IPS DF 6.9 (cell line): ENCODE results near the gene RHOBTB1.

Source experiments
- DNase-seq: peaks from one replicate; pipeline ENCODE4 v3.0.0-alpha.2; 2013; ENCODE audit warnings: low read depth, low spot score
- H3K27ac ChIP-seq: one replicate; pipeline ENCODE4 v1.5.1; 2013; ENCODE audit warnings: low read length, control low read depth
- H3K27me3 ChIP-seq: 2 replicates; pipeline ENCODE4 v1.6.1; 2013; ENCODE audit warnings: mild to moderate bottlenecking, low read length; ENCODE audit not compliant: control insufficient read depth, insufficient read depth
- H3K36me3 ChIP-seq: 2 replicates; pipeline ENCODE4 v1.6.1; 2013; ENCODE audit warnings: low read length; ENCODE audit not compliant: control insufficient read depth, insufficient read depth
- H3K4me1 ChIP-seq: 2 replicates; pipeline ENCODE4 v1.6.1; 2013; ENCODE audit warnings: low read length; ENCODE audit not compliant: control insufficient read depth, insufficient read depth
- H3K4me3 ChIP-seq: 2 replicates; pipeline ENCODE4 v1.5.1; 2013; ENCODE audit warnings: mild to moderate bottlenecking, low read length
- H3K9me3 ChIP-seq: 2 replicates; pipeline ENCODE4 v1.6.1; 2013; ENCODE audit warnings: low read length, inconsistent platforms; ENCODE audit not compliant: control insufficient read depth, insufficient read depth
- WGBS: extraction: QIAGEN DNeasy Blood & Tissue Kit; methylation state at CpG from one replicate; pipeline ENCODE4 v1.1.7; 2013; ENCODE audit warnings: mixed read lengths, missing lambda C conversion rate; ENCODE audit not compliant: insufficient read length, insufficient coverage; 5-methylcytosine and 5-hydroxymethylcytosine counted together

RHOBTB1 gene

DNA sequence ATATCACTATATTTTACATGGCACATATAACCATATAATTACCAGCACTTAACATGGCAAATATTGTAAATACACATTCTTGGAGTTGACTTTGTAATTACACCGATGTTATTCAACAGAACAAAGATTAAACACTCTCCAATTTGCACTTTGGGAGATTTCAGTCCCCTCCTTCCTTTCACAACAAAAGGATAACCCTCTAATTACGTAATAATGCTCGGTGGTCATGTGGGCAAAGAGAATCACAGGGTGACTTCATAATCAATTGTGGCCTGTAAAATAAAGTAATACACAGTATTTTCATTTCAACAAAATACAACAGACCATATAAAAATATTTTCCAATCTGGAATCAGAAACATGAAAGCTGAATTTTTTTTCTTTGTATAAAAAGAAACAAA, 73.2 kb downstream of the RHOBTB1 start:
- DNase-seq, result no peak
- Histone ChIP-seq H3K36me3 (no peaks in the 10 kb centered on the region), H3K9me3 (no peaks in the 10 kb centered on the region), H3K27me3 (no peaks in the 10 kb centered on the region), H3K27ac (no peak overlapping the region), H3K4me3 (no peak overlapping the region), H3K4me1 (peaks cover 2% of the 10 kb centered on the region; the same call in 1 of the 2 replicates)
- WGBS, result no CpG with 5 or more reads among the region's 3 CpGs

DNA sequence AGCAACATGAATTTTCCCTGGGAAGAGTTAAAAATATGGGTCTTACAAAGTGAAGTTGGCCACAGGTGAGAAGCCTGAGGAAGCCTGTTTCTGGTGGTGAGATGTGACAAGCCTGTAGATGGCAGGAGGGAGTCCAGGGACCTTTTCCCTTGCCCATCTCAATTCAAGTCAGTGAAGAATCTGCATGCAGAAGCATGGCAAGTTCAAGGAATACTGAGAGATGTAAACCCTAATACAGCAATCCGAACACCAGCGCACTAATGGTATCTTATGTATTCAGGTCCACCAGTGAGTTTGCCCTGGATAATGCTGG, 73.6 kb downstream of the RHOBTB1 start:
- no peaks in the 10 kb centered on the region for H3K36me3 ChIP-seq
- H3K4me3 ChIP-seq, result no peak overlapping the region
- H3K4me1 ChIP-seq, result peaks cover 2% of the 10 kb centered on the region; the same call in 1 of the 2 replicates
- H3K27ac ChIP-seq, result no peak overlapping the region
- no CpG with 5 or more reads among the region's 2 CpGs for WGBS
- no peak for DNase-seq
- H3K27me3 ChIP-seq, result no peaks in the 10 kb centered on the region
- no peaks in the 10 kb centered on the region for H3K9me3 ChIP-seq

DNA sequence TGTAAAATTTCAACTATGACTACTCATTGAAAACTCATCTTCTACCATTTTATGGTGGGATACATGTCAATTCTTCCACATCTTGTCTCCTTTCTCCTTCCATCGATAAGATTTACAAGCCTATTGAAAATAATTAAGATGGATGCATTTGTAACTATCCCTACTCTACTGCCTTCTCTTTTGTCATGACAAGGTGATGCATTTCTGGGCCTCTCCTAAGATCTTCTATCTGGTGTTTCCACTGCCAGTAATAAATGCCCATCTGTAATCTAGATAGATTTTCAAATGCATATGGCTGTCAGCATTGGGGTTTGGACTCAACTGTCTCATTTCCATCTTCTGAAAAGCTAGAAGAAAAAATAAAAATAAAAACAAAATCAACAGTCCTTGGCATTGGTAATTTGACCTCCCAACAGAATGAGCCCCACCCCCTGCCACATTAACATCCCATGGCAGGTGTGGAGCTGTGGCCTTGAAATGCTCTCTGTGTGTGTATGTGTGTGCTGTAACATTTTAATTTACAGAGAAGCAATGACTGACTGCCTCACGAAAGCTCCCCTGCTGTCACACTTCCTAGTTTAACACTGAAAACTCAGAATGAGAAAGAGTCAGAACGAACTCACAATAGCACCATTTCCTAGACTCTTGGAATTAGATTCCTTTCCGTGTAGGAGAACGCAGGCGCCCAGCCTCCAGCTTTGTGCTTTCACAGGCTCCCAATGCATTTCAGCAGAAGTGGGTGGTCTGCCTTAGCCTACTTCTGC, 74.2 kb downstream of the RHOBTB1 start:
- no CpG with 5 or more reads among the region's 6 CpGs for WGBS
- Histone ChIP-seq H3K27ac (no peak overlapping the region), H3K27me3 (no peaks in the 10 kb centered on the region), H3K4me1 (peaks cover 2% of the 10 kb centered on the region; the same call in 1 of the 2 replicates), H3K4me3 (no peak overlapping the region), H3K9me3 (no peaks in the 10 kb centered on the region), H3K36me3 (no peaks in the 10 kb centered on the region)
- DNase-seq, result no peak

DNA sequence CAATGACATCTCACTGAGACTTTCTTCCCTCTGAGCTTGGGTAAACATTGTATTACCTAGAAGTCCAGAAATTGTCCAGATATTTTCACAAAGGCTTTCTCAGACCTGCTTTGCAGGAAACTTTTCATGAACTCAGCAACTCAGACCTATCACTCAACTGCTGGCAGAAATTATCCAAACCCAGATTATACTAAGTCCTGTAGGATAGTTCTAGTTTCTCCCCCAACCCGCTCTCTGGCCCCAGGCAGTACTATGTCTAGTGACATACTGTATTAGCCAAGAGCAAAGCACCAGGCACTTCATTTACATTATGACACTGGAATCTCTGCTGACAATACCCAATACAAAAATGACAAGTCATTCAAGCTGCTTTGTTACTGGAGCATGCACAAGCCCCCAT, 75.0 kb downstream of the RHOBTB1 start:
- Histone ChIP-seq H3K27ac (no peak overlapping the region), H3K36me3 (no peaks in the 10 kb centered on the region), H3K9me3 (no peaks in the 10 kb centered on the region), H3K27me3 (no peaks in the 10 kb centered on the region), H3K4me3 (no peak overlapping the region), H3K4me1 (peaks cover 2% of the 10 kb centered on the region; the same call in 1 of the 2 replicates)
- WGBS, result no CpG with 5 or more reads among the region's 1 CpG
- DNase-seq, result no peak

DNA sequence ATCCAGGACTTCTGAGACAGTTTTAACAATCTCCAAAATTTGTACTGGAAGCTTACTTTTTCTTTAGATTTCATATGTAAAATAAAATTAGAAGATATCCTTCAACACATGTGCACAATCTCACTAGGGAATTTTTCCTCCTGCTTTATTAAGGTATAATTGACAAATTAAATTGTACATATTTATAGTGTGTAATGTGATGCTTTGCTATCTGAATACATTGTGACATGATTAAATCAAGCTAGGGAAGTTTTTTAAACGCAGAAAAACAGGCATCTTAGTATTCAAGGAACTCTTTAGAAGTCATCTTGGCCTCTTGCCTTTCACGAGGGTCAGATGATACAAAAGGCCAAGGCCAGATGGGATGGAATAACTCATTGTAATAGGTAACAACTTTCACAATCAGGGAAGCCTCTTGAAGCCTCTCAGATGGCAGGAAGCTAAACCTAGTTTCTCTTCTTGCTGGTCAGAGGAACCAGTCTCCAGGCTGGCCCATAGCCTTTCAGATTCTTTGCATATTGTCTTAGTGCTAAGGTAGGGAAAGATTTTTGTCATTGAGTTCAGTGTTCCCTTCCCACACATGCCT, 78.7 kb downstream of the RHOBTB1 start:
- Histone ChIP-seq H3K27ac (no peak overlapping the region), H3K27me3 (no peaks in the 10 kb centered on the region), H3K4me1 (no peaks in the 10 kb centered on the region), H3K4me3 (no peak overlapping the region), H3K36me3 (no peaks in the 10 kb centered on the region), H3K9me3 (no peaks in the 10 kb centered on the region)
- DNase-seq, result no peak
- no CpG with 5 or more reads among the region's 2 CpGs for WGBS

DNA sequence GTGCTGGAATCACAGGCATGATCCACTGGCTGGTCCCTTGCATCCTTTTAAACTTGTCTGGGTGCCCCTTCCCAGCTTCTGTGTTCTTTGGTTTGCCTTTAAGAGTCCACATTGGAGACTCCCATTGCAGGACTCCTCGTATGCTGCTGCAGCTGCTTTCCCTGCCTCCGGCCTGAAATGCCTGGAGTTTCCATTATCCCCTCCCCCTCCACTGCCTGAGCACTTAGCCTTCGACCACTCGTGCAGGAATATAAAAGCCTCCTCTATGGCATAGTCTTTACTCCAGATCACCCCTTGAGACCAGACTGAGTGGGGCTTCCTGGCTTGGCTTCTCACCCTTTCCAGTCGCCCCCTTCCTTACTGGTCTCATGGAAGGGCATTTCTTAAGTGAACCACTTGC, 80.2 kb downstream of the RHOBTB1 start:
- no peak overlapping the region for H3K27ac ChIP-seq
- no peaks in the 10 kb centered on the region for H3K27me3 ChIP-seq
- no peaks in the 10 kb centered on the region for H3K4me1 ChIP-seq
- no peaks in the 10 kb centered on the region for H3K36me3 ChIP-seq
- H3K4me3 ChIP-seq, result no peak overlapping the region
- WGBS, result no CpG with 5 or more reads among the region's 5 CpGs
- DNase-seq, result no peak
- H3K9me3 ChIP-seq, result no peaks in the 10 kb centered on the region

DNA sequence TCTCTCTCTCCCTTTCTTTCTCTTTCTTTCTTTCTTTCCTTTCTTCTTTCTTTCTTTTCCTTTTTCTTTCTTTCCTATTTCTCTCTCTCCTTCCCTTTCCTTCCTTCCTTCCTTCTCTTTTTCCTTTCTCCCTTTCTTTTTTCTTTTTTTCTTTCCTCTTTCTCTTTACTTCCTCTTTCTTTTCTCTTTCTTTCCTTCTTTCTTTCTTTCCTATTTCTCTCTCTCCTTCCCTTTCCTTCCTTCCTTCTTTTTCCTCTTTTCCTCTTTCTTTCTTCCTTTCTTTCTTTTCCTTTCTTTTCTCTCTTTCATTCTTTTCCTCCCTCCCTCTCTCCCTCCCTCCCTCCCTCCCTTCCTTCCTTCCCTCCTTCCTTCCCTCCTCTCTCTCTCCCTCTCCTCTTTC, 81.5 kb downstream of the RHOBTB1 start:
- Histone ChIP-seq H3K27me3 (no peaks in the 10 kb centered on the region), H3K4me1 (no peaks in the 10 kb centered on the region), H3K9me3 (no peaks in the 10 kb centered on the region), H3K4me3 (no peak overlapping the region), H3K27ac (no peak overlapping the region), H3K36me3 (no peaks in the 10 kb centered on the region)
- no peak for DNase-seq

DNA sequence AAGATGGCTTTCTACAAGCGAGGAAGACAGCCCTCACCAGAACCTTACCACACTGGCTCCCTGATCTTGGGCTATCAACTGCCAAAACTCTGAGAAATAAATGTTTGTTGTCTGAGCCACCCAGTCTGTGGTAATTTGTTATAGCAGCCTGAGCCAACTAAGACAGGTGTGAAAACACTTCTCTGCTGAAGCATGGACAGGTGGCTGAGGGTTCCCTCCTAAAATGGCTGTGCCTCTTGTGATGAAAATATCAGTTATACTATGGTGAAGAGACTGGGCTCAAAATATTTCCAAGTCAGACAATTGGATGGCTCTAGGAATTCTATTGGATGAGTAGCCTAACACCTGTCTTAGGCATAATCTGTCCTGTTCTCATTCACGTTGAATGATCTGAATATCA, 87.6 kb downstream of the RHOBTB1 start:
- H3K9me3 ChIP-seq, result no peaks in the 10 kb centered on the region
- no CpG with 5 or more reads among the region's 2 CpGs for WGBS

DNA sequence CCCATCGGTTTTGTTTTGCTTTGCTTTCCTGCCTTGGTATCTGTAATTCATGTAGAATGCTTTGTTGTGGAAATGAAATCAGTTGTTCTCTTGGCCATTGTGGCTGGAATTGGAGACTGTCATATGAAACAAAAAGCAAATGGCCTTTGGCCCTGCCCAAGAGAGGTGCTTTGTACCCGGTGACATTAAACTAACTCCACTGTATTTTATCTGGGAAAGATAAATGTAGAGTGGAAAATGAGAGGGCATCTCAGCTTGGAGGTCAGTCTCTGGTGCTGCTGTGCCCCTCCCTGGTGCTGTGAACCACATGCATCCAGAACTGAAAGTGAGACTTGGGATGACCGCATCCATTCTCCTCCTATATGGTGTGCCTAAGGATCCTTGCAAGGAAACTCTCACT, 90.3 kb downstream of the RHOBTB1 start:
- no peaks in the 10 kb centered on the region for H3K4me1 ChIP-seq
- H3K27ac ChIP-seq, result no peak overlapping the region
- no peak for DNase-seq
- no peaks in the 10 kb centered on the region for H3K27me3 ChIP-seq
- H3K4me3 ChIP-seq, result no peak overlapping the region
- WGBS, result no CpG with 5 or more reads among the region's 3 CpGs
- H3K9me3 ChIP-seq, result no peaks in the 10 kb centered on the region
- H3K36me3 ChIP-seq, result no peaks in the 10 kb centered on the region

More for the DNA sequence above, 87.6 kb downstream of the RHOBTB1 start:
- Histone ChIP-seq H3K4me3 (no peak overlapping the region), H3K36me3 (no peaks in the 10 kb centered on the region), H3K27ac (no peak overlapping the region), H3K4me1 (no peaks in the 10 kb centered on the region), H3K27me3 (no peaks in the 10 kb centered on the region)
- no peak for DNase-seq

DNA sequence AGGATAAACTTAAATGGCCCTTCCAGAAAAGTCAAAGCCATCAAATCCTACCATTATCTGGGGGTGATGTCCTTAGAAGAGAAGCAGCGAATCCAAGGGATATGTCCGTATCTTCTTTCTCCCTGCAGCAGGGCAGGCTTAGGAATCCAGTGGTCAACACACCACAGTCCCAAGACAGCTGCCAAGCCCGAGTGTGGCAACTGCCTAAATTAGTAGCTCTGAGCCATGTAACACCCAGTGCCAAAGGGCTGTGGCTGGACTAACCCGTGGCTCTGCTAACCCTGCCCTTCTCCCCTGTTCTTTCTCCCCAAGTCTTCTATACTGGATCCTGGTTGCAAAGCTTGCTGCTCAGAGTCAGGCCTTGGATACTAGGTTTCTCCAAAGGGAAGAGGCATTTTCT, 90.9 kb downstream of the RHOBTB1 start:
- H3K36me3 ChIP-seq, result no peaks in the 10 kb centered on the region
- no peak overlapping the region for H3K27ac ChIP-seq
- DNase-seq, result no peak
- H3K4me3 ChIP-seq, result no peak overlapping the region
- WGBS, result no CpG with 5 or more reads among the region's 4 CpGs
- H3K9me3 ChIP-seq, result no peaks in the 10 kb centered on the region
- H3K27me3 ChIP-seq, result no peaks in the 10 kb centered on the region
- no peaks in the 10 kb centered on the region for H3K4me1 ChIP-seq

DNA sequence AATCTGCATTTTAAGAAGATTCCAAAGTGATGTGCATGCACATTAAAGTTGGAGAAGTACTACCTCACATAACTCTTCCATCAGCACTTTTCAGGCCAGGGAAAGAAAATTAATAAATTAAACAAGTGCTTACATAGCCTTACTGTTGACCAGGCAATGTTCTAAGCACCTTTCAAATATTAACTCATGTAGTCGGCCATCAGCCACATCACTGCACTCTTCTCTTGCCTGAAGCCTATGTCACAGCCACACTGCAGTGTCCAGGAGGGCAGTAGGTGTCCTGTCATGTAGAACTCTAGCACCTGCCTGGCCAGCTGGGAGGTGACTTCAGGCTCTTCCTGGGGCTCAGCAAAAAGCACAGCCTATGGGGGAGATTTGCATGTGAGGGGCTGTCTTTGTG, 94.2 kb downstream of the RHOBTB1 start:
- H3K27me3 ChIP-seq, result no peaks in the 10 kb centered on the region
- H3K9me3 ChIP-seq, result no peaks in the 10 kb centered on the region
- no peaks in the 10 kb centered on the region for H3K4me1 ChIP-seq
- WGBS, result no CpG with 5 or more reads among the region's 1 CpG
- H3K27ac ChIP-seq, result no peak overlapping the region
- no peak overlapping the region for H3K4me3 ChIP-seq
- H3K36me3 ChIP-seq, result no peaks in the 10 kb centered on the region
- DNase-seq, result no peak
